KBM-7 (cell line): ENCODE measurements around the gene SAMD4A.
A peak's percentile ranks its signal among the peaks of the same experiment; 100 is the strongest.
"Not testable (repeated sequence)": the region's sequence is repeated elsewhere in the genome, so short reads cannot be mapped to it uniquely, and the experiment has no call there.

Source experiments
- DNase-seq: peaks from one replicate; pipeline ENCODE4 v3.0.0-alpha.2; 2015
- in situ Hi-C: fragments of 300-500 bp; cut with MboI; formaldehyde crosslinking; loops from 2 replicates; pipeline ENCODE4 v1.14.3; 2020; ENCODE audit warnings: low sequenced_read_pairs, low pct_unique_long_range_greater_than_20kb, mixed read lengths

The SAMD4A gene

DNA sequence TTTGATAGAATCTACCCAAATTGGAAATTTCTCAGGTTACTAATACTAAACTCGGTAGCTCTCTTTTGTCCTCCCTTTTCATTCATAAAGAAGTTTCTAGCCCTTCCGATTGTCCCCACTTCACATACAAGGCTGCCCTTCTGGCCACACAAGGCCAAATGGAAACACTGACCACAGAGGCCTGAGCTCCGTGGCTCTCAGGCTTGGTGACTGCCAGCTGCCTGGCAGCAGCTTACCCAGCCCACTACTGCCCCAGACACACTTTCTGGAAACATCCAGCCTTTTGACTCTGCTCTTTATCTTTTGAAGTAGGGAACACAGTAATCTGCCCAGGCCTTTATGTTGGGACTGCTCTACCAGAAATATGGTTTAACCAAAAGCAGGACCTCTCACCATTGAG, 168.5 kb downstream of the SAMD4A start:
- no peak for DNase-seq
- in situ Hi-C loops, result no loop called here

DNA sequence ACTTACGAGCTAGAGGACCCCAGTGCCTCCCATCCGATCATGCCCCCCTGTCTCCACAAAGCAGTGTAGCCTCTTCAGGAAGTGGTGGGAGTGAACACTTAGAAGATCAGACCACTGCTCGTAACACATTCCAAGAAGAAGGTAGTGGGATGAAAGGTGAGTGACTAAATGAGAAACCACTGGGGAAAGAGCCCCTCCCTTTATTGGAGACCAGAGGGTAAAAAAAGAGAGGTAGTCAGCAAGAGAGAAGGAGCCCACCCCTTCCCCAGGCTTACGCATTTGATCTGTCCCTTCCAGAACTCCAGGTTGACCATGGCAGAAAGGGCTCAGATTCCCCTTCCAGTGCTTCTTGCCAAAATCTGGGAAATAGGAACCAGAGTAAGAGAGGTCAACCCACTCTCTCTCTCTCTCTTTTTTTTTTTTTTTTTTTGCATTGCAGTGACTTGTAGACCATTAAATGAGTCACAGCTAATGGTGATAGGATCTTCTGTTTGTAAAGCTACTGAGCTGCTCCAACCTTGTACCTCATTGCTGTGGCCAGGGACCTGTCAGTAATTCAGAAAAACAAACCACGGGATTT, 170.3 kb downstream of the SAMD4A start:
- in situ Hi-C loops, result no loop called here
- peak; percentile 12 for DNase-seq

DNA sequence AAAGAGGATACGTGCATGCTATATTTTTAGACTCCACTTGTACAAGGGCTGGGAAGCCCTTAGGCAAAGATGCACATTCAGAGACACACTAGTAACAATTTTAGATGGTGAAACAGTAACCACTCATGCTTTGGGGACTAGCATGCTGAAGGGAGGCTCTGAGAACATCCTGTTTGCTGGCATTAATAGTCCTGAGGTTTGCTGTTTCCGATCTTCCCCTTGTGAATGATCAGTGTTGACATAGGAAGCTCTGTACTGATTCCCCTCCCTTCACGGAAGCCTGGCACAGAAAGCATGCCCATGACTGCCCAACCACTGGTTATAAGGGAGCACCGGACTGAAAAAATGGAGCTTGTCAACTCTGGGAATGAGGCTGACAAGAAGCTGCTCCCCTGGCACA, 171.1 kb downstream of the SAMD4A start:
- DNase-seq, result peak; percentile 67
- in situ Hi-C loops, result no loop called here

DNA sequence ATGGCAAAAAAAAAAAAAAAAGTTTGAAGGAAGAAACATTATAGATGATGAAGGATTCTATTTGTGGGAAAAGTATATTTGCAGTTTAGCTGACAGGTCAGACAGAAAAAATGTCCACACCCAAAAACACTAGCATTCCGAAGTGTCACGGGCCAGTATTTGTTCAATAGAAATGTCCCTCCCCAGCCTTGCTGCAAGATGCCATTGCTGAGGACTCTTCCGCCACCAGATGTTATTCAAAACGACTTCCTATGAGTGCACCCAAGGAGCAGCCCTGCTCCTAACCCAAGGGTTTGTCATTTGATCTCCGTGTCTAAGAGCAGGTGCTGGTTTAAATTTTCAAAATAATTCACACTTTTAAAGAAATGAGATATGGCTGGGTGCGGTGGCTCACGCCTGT, 172.6 kb downstream of the SAMD4A start:
- in situ Hi-C loops, result no loop called here
- DNase-seq, result no peak

DNA sequence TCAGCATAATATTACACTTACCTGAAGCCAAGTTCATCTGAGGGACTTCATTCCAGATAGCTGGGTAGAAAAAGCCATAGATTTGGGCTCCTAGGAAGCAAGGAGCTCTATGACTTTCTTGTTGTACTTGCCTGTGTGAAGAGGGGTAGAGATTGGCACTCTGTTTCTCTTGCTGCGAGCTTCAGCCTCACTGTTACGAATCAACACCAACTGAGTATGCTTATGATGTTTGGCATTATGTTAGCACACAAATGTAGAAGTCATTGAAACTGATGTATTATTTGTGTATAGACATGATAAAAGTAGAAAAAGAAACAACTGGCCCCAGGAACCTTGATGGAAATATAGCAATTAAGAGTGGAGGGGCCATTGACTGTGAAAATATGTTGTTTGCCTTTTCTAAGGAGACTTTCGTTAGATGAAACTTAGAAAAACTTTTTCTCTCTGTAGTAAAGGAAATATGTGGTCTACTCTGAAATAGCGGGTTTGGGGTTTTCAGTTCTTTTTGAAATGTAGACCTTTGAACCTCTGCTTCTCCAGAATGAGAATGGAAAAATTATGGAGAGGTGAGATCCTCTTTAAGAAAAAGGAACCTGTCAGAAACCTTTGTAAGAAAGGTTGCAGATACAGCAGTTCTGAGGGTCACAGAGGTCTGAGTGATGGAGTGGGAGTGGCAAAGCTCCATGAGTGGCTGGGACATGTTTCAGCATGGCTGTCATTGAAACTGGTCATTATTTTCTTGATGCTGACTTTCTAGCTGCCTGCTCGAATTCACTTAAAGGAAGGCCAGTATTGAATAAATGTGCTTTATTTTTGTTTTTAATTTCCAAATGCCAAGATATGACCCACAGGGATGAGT, 175.8 kb downstream of the SAMD4A start:
- in situ Hi-C loops, result no loop called here
- DNase-seq, result no peak

DNA sequence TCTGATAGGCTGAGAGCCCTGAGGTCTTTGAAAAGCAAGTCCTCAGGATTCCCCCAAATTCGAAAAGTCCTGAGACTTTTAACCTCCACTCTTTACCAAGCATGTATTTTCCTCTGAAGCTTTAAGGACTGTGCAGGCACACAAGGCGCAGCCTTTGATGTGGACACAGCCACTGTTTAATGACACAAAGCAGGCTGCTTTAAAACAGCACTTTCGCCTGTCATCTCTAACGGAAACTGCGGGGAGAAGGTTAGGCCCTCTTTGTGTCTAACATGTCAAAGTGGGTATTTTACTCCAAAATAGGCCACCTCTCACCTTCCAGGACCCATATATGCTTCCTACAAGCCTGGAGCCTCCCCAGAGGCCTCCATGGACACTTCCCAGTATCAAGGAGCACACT, 176.5 kb downstream of the SAMD4A start:
- DNase-seq, result no peak
- in situ Hi-C loops, result no loop called here

DNA sequence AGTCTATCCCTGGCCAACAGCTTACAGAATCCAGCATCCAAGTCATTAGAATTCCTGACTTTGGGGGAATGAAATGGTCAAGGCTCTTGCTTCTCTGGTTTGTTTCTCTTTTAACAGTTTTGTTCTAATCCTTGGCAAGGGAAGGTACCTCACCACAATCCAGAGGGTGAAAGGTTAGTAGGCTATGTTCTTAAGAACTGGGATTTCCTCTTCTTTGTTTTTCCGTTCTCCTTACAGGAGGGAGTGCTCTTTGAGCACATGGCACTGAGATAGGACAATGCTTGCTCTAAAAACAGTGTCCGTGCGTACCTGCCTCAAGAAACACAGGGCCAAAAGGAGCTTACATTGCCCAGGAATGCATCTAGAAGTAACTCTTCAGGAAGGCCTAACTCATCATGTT, 179.1 kb downstream of the SAMD4A start:
- in situ Hi-C loops, result no loop called here
- DNase-seq, result no peak

DNA sequence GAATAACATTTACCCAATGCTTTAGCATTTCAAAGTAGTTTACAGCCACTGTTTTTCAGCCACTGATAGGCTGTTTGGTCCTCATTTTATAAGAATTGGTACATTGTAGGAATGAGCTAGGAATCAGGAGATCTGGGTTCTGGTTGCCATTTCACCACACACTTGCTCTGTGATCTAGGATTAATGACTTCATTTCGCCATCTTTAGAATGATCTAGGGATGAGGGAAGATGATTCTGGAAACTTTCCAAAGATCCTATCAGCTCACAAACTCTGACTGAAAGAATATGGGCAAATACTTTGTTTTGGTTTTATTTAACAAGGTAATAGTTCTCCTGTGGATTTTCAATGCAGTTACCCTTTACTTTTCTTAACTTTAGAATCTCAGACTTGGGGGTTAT, 180.7 kb downstream of the SAMD4A start:
- in situ Hi-C loops, result no loop called here

DNA sequence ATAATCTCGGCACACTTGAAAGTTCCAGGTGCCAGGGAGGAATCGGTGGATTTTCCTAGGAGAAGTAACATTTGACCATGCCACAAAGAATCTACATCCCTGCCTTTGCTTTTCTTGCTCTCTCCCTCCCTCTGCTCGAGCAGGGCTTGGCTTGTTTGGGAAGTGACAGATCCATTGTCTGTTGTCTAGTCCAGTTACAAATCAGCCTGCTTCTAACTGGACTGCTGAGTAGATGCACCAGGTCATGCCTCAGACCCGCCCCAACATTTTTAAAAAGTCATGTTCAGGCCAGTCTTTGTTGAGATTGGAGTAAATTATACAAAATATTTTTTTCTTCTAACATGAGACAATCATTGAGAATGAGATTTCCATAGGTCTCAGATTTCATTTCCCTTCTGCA, 182.3 kb downstream of the SAMD4A start:
- in situ Hi-C loops, result no loop called here

More for the DNA sequence above, 180.7 kb downstream of the SAMD4A start:
- no peak for DNase-seq

DNA sequence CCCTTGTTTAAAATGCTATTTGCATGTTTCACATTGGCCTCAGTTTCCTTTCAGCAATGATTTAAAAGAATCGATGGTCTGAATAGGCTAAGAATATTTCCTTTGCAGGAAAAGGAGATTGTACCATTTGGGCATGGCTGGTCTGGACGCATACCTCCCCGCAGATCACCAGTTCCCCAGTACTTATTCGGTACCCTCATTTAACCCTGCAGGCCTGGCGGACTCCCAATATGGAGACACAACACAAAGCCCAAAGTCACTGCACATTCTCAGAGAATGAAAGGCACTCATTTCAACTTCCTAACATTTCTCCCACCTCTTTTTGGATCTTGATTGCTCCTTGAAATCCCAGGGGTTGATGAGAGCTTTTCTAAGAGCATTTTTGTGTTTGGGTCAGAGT, 182.8 kb downstream of the SAMD4A start:
- in situ Hi-C loops, result no loop called here
- no peak for DNase-seq

More for the DNA sequence above, 182.3 kb downstream of the SAMD4A start:
- DNase-seq, result no peak

DNA sequence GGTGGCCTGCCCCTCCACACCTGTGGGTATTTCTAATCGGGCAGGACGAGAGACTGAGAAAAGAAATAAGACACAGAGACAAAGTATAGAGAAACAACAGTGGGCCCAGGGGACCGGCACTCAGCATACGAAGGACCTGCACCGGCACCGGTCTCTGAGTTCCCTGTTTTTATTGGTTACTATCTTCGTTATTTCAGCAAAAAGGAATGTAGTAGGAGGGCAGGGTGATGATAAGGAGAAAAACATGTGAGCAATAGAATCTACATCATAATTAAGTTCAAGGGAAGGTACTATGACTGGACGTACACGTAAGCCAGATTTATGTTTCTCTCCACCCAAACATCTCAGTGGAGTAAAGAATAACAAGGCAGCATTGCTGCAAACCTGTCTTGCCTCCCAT, 185.7 kb downstream of the SAMD4A start:
- DNase-seq, in situ Hi-C loops: not testable (repeated sequence)

DNA sequence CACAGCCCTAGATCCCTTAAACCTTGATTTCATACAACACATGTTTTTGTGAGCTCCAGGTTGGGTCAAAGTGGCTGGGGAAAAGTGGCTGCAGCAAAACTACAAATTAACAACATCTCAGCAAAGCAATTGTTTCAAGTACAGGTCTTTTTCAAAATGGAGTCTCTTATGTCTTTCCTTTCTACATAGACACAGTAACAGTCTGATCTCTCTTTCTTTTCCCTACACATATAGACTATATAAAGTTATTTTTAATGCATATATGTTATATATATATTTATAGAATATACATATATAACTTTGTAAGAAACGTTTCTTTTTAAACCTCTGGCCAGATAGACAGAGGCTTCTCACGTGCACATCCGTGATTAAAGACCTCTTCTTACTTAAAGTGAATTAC, 186.5 kb downstream of the SAMD4A start:
- DNase-seq, in situ Hi-C loops: not testable (repeated sequence)

DNA sequence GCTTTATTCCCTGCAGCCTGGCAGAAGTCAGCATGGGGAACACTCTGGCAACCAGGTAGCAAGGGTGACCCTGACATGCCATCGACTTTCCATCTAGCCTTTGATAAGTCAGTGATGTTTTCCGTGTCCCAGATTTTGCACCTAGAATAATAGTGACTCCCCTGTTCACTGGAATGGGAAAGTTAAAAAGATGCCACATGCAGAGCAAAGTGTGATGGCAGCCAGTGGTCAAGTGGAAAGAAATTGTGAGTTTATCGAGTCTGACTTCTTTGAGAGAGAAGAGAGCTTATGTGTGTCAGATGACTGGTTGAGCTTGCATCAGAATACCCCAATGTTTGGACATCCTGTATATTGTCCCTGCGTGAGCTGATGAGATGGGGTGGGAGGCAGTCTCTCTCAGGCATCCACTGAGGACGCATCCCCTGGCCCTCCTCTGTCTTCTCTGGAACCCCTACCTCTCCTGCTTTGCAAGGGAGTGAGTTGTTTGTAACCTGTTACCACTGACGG, 187.2 kb downstream of the SAMD4A start:
- in situ Hi-C loops, result no loop called here

DNA sequence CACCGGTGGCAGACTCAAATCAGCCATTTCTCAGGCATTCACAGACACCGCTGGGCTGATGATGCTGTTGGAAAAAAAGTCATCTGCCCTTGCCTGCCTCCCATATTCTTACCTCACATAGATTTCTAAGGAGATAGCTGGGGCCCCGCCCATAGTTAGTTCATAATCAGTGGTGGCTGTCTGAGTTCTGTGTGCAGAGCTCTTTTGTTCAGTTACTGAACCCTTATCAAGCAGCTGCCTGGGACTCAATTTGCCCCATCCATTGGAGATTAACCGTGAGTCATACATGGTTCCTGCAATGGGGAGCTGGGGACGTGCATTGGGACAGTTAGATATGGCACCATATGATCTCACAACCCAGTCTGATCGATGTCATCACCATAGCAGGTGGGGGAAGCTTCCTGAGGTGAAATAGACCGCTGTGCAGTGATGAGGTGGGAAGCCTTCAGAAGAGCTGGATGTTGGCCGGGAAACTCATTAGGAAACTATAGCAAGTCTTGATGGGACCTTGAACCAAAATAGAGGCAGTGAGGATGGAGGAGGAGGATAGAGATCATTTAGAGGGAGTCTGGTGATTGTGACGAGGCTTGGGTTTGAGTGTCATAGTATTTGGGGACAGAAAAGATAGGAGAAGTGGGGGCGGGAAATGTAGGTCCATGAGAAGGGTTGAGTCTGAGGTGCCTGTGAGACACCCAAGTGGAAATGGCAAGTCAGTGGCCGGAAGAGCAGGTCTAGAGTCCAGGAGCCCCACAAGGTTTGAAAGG, 187.9 kb downstream of the SAMD4A start:
- DNase-seq, result no peak
- in situ Hi-C loops, result no loop called here

More for the DNA sequence above, 187.2 kb downstream of the SAMD4A start:
- no peak for DNase-seq

DNA sequence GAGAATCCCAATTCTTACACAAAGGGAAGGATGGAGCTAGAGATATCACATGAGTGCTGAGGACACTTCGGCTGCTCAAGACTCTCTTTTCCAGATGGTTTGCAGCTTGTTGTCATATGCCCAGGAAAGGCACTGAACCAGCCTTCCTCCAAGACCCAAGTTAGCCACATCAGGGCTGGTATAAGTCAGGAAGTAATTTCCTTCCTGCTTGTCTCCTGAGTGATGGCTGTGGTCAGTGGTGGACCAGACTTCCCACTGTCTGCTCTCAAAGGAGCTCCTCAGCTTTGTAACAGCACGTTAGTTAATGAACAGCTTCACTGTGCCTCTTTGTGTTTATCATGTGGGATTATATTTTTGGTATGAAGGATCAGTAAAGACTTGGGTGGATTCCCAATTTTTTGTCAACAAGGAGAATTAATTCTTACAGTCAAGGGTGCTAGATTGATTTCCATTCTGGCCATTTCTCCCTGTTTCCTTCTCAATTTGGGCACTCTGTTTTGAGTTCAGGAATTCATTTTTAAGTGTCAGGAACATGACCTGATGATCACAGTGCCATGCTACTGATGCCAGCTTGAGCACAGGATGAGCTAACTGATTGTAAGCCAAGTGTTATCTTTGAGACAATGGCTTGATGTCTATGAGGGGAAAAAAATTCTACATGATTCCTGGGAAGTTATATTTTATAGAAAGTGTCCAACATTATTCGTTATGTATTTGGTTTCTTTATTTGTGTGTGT, 189.9 kb downstream of the SAMD4A start:
- DNase-seq, result peak; percentile 47
- in situ Hi-C loops, result no loop called here

DNA sequence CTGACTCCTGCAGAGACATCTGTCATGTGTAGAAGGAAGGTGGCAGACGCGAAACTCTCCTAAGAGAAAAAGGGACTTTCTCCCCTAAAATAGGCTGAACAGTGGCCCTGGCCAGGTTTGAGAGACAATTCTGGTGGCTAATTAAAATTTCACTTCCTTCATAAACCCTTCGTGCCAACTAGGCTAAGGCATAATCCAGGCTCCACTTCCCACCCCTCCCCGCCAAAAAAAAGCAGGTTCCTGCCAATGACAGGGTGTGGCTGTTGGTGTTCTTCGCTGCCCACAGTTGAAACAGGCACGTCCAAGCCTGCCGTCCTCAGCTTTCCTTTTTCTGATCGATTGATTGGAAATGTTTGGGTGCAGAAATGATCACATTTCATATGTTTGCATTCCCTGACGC, 191.1 kb downstream of the SAMD4A start:
- in situ Hi-C loops, result no loop called here
- no peak for DNase-seq

DNA sequence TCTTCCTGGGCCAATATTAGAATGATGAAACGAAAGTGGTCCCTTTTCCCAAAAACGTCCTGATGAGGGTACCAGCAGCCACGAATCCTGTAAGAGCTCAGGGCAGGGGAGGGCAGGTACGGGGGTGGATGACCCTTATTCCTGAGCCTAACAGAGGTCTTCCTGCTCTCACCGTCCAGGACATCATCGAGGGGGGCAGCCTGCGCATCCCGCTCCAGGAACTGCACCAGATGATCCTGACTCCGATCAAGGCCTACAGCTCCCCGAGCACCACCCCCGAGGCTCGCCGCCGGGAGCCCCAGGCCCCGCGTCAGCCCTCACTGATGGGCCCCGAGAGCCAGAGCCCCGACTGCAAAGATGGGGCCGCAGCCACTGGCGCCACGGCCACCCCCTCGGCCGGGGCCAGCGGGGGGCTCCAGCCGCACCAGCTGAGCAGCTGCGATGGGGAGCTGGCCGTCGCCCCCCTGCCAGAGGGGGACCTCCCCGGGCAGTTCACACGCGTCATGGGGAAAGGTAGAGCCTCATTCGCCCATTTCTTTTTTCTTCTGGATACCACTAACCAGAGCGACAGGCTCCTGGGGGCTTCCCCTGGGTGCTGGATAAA, 193.2 kb downstream of the SAMD4A start:
- DNase-seq, result no peak
- in situ Hi-C loops, result no loop called here

DNA sequence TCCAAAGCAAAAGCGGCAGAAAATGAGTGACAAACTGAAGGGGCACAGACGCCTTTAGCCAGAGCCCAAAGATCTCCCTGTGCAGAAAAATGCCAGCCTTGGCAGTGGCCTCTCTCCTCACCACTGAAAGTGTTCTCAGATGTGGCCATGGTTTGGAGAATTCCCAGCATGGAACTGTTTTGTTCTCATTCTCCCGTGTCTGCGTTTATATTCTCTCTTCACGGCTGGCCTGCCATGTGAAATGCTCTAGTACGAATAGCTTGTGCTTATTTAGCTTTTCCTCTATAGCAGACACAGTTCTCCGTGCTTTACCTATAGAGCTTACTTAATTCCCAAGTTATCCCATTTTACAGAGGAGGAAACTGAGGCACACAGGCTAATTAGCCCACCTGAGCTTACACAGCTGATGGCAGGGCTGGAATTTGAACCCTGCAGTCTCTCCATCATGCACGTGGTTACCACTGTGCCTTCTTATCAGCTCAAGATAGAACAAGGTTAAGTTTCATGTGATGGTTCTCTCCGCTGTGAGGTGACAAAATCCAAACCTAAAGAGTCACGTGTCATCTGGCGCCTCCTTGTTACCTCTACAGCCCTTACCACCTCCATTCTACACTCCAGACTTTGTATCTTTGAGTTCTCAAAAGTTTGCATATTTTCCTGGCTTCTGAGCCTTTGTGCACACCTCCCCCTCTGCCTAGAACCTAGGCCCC, 194.1 kb downstream of the SAMD4A start:
- in situ Hi-C loops, result no loop called here
- no peak for DNase-seq
